Measurements from ENCODE around the gene GIPC1. TPM values are rescaled to one million over a fixed set of nuclear protein-coding genes. Genes with fewer than 3 reads are reported as not detected.

The GIPC1 gene
- polyA plus RNA-seq, 2 of the 4 experiments (the other 2 are of a cell fraction), result 52.9 to 86.4 TPM

DNA sequence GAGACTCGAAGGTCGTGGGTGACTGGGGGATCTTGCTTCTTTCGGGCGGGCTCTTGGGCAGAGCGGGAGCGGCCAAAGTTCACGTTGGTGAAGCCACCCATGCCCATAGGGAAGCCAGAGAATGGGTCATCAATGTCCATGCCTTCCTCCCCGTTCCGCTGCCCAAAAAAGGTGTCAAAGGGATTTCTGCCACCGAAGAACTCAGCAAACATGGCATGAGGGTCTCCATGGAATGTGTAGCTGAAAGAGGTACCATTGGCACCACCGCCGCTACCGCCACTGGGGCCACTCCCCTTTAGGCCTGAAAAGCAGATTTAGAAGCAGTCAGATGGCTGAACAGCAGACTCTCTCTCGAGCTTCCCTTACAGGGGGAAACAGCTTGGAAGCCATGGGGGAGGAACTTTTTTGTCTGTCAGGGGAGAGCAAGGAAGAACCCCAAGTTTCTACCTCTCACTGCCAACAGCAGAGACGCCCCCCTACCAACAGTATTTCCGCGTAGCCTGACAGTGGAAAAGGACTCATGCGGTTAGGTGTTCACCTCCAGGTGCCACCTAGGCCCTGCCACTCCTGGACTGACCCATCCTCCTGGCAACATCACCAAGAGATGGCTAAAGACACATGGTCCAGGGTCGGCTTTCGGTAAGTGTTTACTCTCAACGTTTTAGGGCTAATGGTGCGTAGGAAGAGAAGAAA lies 21.0 kb upstream of the GIPC1 start:
- Histone ChIP-seq H3K4me3 (peak overlapping the region; percentile 100), H3K4me1 (peaks cover 66% of the 10 kb centered on the region), H3K4me2 (peak overlapping the region; percentile 93), H3K9me3 (no peaks in the 10 kb centered on the region), H3K27ac (peak overlapping the region; percentile 99 to 100)
- TF ChIP-seq, protein P1, sequence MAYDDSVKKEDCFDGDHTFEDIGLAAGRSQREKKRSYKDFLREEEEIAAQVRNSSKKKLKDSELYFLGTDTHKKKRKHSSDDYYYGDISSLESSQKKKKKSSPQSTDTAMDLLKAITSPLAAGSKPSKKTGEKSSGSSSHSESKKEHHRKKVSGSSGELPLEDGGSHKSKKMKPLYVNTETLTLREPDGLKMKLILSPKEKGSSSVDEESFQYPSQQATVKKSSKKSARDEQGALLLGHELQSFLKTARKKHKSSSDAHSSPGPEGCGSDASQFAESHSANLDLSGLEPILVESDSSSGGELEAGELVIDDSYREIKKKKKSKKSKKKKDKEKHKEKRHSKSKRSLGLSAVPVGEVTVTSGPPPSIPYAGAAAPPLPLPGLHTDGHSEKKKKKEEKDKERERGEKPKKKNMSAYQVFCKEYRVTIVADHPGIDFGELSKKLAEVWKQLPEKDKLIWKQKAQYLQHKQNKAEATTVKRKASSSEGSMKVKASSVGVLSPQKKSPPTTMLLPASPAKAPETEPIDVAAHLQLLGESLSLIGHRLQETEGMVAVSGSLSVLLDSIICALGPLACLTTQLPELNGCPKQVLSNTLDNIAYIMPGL (CRISPR knock-in tag; IDR thresholded peaks at IDR 0.05; ENCODE audit: borderline replicate concordance), result no peak
- no peak for TF ChIP-seq NFE2L2 (conservative IDR thresholded peaks at IDR 0.05; ENCODE audit: low read length)
- TF ChIP-seq MYC (IDR thresholded peaks at IDR 0.05; ENCODE audit: borderline replicate concordance, low read length), result no peak
- no peak for TF ChIP-seq KDM5A (IDR thresholded peaks at IDR 0.05)
- TF ChIP-seq CBX8 (IDR thresholded peaks at IDR 0.05), result no peak
- no peak for TF ChIP-seq EHMT2 (IDR thresholded peaks at IDR 0.05; ENCODE audit: low read depth)
- no peak for TF ChIP-seq HOXA7 (CRISPR knock-in tag; IDR thresholded peaks at IDR 0.05)
- TF ChIP-seq, protein P2, sequence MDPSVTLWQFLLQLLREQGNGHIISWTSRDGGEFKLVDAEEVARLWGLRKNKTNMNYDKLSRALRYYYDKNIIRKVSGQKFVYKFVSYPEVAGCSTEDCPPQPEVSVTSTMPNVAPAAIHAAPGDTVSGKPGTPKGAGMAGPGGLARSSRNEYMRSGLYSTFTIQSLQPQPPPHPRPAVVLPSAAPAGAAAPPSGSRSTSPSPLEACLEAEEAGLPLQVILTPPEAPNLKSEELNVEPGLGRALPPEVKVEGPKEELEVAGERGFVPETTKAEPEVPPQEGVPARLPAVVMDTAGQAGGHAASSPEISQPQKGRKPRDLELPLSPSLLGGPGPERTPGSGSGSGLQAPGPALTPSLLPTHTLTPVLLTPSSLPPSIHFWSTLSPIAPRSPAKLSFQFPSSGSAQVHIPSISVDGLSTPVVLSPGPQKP (IDR thresholded peaks at IDR 0.05; ENCODE audit: low read depth, low read length), result no peak
- no peak for TF ChIP-seq POLR2AphosphoS2 (conservative IDR thresholded peaks at IDR 0.05; ENCODE audit: low read length)
- no peak for TF ChIP-seq JUN (IDR thresholded peaks at IDR 0.05)
- no peak for TF ChIP-seq BHLHE40 (IDR thresholded peaks at IDR 0.05; ENCODE audit: low read depth, low read length)
- no peak for TF ChIP-seq TFCP2L1 (CRISPR knock-in tag; IDR thresholded peaks at IDR 0.05)
- no peak for TF ChIP-seq RAD21 (conservative IDR thresholded peaks at IDR 0.05 in 1 of 2, IDR thresholded peaks at IDR 0.05 in 1 of 2)
- TF ChIP-seq, protein P3, sequence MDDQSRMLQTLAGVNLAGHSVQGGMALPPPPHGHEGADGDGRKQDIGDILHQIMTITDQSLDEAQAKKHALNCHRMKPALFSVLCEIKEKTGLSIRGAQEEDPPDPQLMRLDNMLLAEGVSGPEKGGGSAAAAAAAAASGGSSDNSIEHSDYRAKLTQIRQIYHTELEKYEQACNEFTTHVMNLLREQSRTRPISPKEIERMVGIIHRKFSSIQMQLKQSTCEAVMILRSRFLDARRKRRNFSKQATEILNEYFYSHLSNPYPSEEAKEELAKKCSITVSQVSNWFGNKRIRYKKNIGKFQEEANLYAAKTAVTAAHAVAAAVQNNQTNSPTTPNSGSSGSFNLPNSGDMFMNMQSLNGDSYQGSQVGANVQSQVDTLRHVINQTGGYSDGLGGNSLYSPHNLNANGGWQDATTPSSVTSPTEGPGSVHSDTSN (IDR thresholded peaks at IDR 0.05), result no peak
- TF ChIP-seq ZSCAN20 (CRISPR knock-in tag; IDR thresholded peaks at IDR 0.05), result no peak
- no peak for TF ChIP-seq EP300 (IDR thresholded peaks at IDR 0.05)
- ChIA-PET POLR2A (interaction anchor here (1.8 to 3.2 kb wide), 4 partner anchors 10 to 20 kb away, joined by 10 to 112 read pairs (median 21); partner anchors contain the start of gene GIPC1), CTCF (interaction anchor here (0.7 to 3.5 kb wide), 2 partner anchors 11 to 25 kb away, joined by 3 to 17 read pairs; no protein-coding TSS in a partner anchor)
- ATAC-seq, result no peak
- no peak for DNase-seq (ENCODE audit: low read depth in 1 of 2, low spot score in 1 of 2)
- 5% methylated on average over 21 of the region's 22 CpGs for WGBS (ENCODE audit: missing lambda C conversion rate)
- no peak for FAIRE-seq

DNA sequence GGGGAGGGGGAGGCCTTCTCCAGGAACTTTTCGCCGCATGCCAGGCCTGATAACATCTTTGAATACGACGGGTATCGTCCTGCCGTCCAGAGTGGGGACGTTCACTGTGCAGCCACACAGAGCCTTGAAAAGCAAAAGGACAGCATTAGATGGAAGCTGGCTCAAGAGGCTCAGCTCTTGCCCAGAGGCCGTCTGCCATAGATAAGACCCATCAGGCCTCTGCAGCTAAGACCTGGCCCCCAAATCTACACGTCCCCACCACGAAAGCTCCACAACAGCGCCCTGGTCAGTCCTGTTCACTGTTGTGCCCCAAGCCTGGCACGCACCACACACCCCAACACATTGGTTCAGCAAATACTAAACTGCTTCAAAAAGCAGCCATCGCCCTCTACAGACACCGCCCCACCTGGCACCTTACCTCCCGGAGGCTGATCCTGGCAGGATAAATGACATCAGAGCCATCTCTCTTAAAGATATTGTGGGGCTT lies 20.2 kb upstream of the GIPC1 start:
- no peaks in the 10 kb centered on the region for H3K9me3 ChIP-seq
- TF ChIP-seq RCOR1 (IDR thresholded peaks at IDR 0.05; ENCODE audit: low read depth, low read length) (no peak), KDM1A (IDR thresholded peaks at IDR 0.05; ENCODE audit: low read depth) (no peak), NFE2L2 (conservative IDR thresholded peaks at IDR 0.05; ENCODE audit: low read length) (no peak), CBX2 (IDR thresholded peaks at IDR 0.05; ENCODE audit: borderline replicate concordance, low read depth) (no peak), ZNF302 (CRISPR knock-in tag; IDR thresholded peaks at IDR 0.05) (no peak), FOXS1 (CRISPR knock-in tag; IDR thresholded peaks at IDR 0.05) (no peak), ESRRA (IDR thresholded peaks at IDR 0.05; ENCODE audit: borderline replicate concordance, low read length) (no peak)
- TF ChIP-seq, protein P1 (CRISPR knock-in tag; IDR thresholded peaks at IDR 0.05; ENCODE audit: borderline replicate concordance), result no peak
- TF ChIP-seq, protein P2 (IDR thresholded peaks at IDR 0.05; ENCODE audit: low read depth, low read length), result no peak
- TF ChIP-seq, protein P4, sequence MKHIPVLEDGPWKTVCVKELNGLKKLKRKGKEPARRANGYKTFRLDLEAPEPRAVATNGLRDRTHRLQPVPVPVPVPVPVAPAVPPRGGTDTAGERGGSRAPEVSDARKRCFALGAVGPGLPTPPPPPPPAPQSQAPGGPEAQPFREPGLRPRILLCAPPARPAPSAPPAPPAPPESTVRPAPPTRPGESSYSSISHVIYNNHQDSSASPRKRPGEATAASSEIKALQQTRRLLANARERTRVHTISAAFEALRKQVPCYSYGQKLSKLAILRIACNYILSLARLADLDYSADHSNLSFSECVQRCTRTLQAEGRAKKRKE (CRISPR knock-in tag; IDR thresholded peaks at IDR 0.05; ENCODE audit: low read depth), result no peak
- DNase-seq (ENCODE audit: low read depth in 1 of 2, low spot score in 1 of 2) (no peak), ATAC-seq (no peak), FAIRE-seq (no peak)
- WGBS (ENCODE audit: missing lambda C conversion rate), result 51% methylated on average over 14 of the region's 15 CpGs
- peaks cover 64% of the 10 kb centered on the region for H3K4me1 ChIP-seq
- ChIA-PET POLR2A (interaction anchor here (3.2 kb wide), 1 partner anchor 9 kb away, joined by 112 read pairs; no protein-coding TSS in a partner anchor), CTCF (interaction anchor here (0.9 to 3.5 kb wide), 3 partner anchors 9 to 41 kb away, joined by 3 to 17 read pairs (median 3); no protein-coding TSS in a partner anchor)
- H3K4me3 ChIP-seq, result peak overlapping the region; percentile 100
- H3K4me2 ChIP-seq, result peak overlapping the region; percentile 93
- H3K27ac ChIP-seq, result peak overlapping the region; percentile 99 to 100

Data from A549 (cell line).